HEK293T (cell line): ENCODE measurements around the gene UMODL1.

Experiments
- BHLHE40 ChIP-seq: fragments of 450-650 bp; IDR thresholded peaks from 2 replicates; pipeline ENCODE4 v1.6.1; 2016; ENCODE audit warnings: mild to moderate bottlenecking, moderate library complexity, borderline replicate concordance
- CTBP1 ChIP-seq: fragments of 450-650 bp; IDR thresholded peaks from 2 replicates; pipeline ENCODE4 v1.6.1; 2016; ENCODE audit warnings: borderline replicate concordance
- FOXM1 ChIP-seq: fragments of 450-650 bp; IDR thresholded peaks from 2 replicates; pipeline ENCODE4 v1.6.1; 2017; ENCODE audit warnings: mild to moderate bottlenecking, borderline replicate concordance
- TF ChIP-seq, protein P1 (sequence below): fragments of 450-650 bp; IDR thresholded peaks from 2 replicates; pipeline ENCODE4 v1.6.1; 2016

DNA sequence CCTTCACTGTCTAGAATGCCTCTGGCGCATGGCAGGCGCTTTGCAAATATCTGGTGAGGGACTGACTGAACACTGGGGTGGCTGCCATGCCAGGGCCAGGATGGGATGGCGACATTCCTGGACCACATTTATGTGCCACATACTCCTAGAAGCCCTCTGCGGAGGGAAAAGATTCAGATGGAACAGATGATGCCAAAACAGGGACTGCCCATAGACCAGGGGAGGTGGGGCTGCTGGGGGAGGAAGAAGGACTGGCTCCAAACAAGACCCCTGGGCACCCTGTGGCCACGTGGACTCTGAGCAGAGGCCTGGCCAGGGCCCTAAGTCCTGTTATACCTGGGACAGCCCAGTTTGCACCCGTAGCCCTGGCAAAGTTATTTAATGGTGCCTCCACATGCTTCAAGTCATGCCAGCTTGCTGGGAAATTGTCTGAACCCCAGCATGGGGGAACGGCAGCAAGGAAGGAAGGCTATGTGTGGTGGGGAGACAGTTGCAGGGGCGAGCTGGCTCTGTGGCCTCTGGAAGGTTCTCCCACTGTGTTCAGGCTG lies 44.1 kb downstream of the UMODL1 start:
- no peak for TF ChIP-seq BHLHE40
- TF ChIP-seq, protein P1, sequence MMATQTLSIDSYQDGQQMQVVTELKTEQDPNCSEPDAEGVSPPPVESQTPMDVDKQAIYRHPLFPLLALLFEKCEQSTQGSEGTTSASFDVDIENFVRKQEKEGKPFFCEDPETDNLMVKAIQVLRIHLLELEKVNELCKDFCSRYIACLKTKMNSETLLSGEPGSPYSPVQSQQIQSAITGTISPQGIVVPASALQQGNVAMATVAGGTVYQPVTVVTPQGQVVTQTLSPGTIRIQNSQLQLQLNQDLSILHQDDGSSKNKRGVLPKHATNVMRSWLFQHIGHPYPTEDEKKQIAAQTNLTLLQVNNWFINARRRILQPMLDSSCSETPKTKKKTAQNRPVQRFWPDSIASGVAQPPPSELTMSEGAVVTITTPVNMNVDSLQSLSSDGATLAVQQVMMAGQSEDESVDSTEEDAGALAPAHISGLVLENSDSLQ: no peak
- TF ChIP-seq CTBP1: no peak
- TF ChIP-seq FOXM1: no peak
